Mesothelial cell of epicardium (in vitro differentiated cells): Measurements from ENCODE around the gene RAB35. TPM values are rescaled to one million over a fixed set of nuclear protein-coding genes. Genes with fewer than 3 reads are reported as not detected.
A peak's percentile ranks its signal among the peaks of the same experiment; 100 is the strongest.

Experiments
- DNase-seq, 2 experiments: peaks; one replicate each; pipeline ENCODE4 v3.0.0; 2021; ENCODE audit warnings: low spot score in 2 of 2; ENCODE audit not compliant: unreplicated experiment in 2 of 2
- H3K27ac Mint-ChIP-seq: 2 replicates; pipeline ENCODE4 v1.8.0; 2021; ENCODE audit warnings: mixed read lengths
- H3K27me3 Mint-ChIP-seq: 2 replicates; pipeline ENCODE4 v1.8.0; 2021; ENCODE audit warnings: low read depth, mixed read lengths
- H3K36me3 Mint-ChIP-seq: 2 replicates; pipeline ENCODE4 v1.8.0; 2021; ENCODE audit warnings: mixed read lengths
- H3K4me1 Mint-ChIP-seq: 2 replicates; pipeline ENCODE4 v1.8.0; 2021; ENCODE audit warnings: mixed read lengths
- H3K4me3 Mint-ChIP-seq: 2 replicates; pipeline ENCODE4 v1.8.0; 2021; ENCODE audit warnings: mild to moderate bottlenecking, moderate library complexity, mixed read lengths
- H3K9me3 Mint-ChIP-seq: 2 replicates; pipeline ENCODE4 v1.8.0; 2021; ENCODE audit warnings: mixed read lengths
- total RNA-seq: library from RNA; stranded (reverse); gene quantifications from 3 replicates; pipeline ENCODE4 v1.2.1, GENCODE V29; 2021
- TF ChIP-seq, protein P1 (sequence below): fragments of 200-600 bp; sonication (generic); IDR thresholded peaks from one replicate; pipeline ENCODE4 v1.5.0; 2021; ENCODE audit warnings: antibody characterized with exemption; ENCODE audit not compliant: unreplicated experiment

The RAB35 gene
- total RNA-seq, 1 donor from 2014 or later: 36.5 TPM

DNA sequence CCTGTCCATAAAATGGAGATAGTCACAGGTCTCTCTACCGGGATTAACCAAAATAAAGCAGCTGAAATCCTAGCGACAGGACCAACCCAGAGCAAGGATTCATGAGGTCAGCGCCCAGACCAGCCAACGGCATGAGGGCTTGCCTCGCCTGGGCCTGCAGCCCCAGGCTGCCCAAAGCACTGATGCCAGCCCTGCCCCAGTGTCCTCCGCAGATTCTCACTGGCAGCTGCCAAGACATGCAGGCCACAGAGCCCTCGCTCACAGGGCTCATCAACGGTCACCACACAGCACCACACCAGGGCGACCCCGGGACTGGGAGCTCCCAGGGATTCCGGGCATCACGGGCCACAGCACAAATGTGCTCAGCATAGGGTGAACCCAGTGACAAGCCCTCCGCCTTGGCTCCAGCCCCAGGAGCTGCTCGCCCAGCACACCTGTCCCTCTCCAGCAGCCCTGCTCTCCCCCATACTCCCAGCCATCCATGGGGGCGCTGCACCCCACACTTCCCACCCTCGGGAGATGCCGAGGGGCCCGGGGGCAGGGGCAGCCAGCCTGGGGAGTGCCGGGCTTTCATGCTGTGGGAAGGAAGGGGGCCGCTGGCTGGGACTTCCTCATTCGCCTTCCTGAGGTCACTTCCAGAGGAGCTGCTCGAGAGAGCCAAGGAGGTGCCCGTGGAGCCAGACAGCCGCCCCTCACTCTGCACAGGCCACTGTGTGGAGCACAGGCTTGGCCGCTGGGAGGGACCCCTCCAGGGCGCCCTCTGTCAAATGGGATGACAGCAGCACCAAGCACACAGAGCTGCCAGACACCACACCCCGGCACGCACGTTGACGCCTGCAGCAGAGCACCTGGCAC, 14.1 kb downstream of the RAB35 start:
- H3K4me3 Mint-ChIP-seq: no peak overlapping the region
- no peaks in the 10 kb centered on the region for H3K9me3 Mint-ChIP-seq
- peaks cover 11% of the 10 kb centered on the region for H3K4me1 Mint-ChIP-seq
- TF ChIP-seq, protein P1, sequence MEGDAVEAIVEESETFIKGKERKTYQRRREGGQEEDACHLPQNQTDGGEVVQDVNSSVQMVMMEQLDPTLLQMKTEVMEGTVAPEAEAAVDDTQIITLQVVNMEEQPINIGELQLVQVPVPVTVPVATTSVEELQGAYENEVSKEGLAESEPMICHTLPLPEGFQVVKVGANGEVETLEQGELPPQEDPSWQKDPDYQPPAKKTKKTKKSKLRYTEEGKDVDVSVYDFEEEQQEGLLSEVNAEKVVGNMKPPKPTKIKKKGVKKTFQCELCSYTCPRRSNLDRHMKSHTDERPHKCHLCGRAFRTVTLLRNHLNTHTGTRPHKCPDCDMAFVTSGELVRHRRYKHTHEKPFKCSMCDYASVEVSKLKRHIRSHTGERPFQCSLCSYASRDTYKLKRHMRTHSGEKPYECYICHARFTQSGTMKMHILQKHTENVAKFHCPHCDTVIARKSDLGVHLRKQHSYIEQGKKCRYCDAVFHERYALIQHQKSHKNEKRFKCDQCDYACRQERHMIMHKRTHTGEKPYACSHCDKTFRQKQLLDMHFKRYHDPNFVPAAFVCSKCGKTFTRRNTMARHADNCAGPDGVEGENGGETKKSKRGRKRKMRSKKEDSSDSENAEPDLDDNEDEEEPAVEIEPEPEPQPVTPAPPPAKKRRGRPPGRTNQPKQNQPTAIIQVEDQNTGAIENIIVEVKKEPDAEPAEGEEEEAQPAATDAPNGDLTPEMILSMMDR: no peak
- H3K27ac Mint-ChIP-seq: peak overlapping the region; percentile 43
- no peak for DNase-seq
- peaks cover 22% of the 10 kb centered on the region for H3K36me3 Mint-ChIP-seq
- no peaks in the 10 kb centered on the region for H3K27me3 Mint-ChIP-seq

DNA sequence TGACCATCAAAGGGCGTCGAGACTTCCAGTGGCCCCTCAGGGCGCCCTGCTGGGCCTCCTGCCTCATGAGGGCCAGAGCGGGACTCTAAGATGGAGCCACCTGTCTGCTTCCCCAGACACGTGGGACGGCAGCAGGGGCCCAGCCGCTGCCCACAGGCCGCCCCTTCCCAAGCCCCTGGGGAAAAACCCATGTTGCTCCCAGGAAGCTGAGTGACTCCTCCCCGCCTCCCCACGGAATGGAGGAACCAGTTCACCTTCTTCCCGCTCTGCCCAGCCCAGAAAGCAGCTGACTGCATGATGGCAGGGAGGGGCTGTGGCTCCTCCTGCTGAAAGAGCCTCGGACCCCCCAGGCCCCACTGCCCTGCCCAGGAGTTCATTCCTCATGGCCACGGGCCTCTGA, 14.9 kb downstream of the RAB35 start:
- Mint-ChIP-seq H3K4me1 (peaks cover 11% of the 10 kb centered on the region), H3K27ac (peak overlapping the region; percentile 78), H3K4me3 (no peak overlapping the region), H3K27me3 (no peaks in the 10 kb centered on the region), H3K9me3 (no peaks in the 10 kb centered on the region), H3K36me3 (peaks cover 23% of the 10 kb centered on the region)
- TF ChIP-seq, protein P1: no peak
- no peak for DNase-seq

DNA sequence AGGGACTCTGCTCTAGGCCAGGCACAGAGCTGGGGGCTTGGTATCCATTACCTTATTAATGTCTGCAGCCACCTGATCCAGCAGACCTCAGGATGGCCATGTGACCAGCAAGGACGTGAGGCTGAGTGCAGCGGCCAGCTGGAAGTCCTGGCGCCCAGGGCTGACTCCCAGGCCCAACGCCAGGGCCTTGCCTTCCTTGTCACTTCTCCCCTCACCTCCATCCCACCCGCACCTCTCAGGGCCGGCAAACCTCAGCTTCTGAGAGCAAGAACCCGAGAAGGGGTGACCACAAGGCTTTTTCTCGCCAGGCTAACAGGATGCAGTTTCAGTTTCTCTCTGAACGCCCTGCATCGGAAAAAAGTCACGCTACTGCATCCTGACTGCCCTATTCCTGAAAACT, 15.4 kb downstream of the RAB35 start:
- Mint-ChIP-seq H3K4me1 (peaks cover 11% of the 10 kb centered on the region), H3K27me3 (no peaks in the 10 kb centered on the region), H3K27ac (peak overlapping the region; percentile 78), H3K4me3 (no peak overlapping the region), H3K36me3 (peaks cover 23% of the 10 kb centered on the region), H3K9me3 (no peaks in the 10 kb centered on the region)
- TF ChIP-seq, protein P1: no peak
- no peak for DNase-seq

DNA sequence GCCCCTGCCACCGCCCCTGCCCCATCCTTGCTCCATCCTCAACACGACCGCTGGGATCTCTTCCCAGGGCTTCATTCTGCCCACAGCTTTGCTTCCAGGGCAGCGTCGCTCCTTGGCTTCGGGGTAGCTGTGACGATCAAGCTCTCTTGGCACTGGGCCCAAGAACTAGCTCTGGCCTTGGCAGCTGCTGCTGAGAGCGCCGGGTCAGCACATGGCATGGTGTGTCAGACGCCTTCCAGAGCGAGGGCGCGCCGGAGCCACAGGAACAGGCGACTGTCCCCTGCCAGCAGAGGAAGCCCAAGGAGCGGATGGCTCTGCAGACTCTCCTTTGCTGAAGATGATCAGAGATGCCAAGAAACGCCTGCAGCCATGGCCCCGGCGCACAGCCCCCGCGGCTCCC, 15.9 kb downstream of the RAB35 start:
- Mint-ChIP-seq H3K4me1 (peaks cover 11% of the 10 kb centered on the region), H3K27ac (no peak overlapping the region), H3K27me3 (no peaks in the 10 kb centered on the region), H3K4me3 (no peak overlapping the region), H3K9me3 (no peaks in the 10 kb centered on the region), H3K36me3 (peaks cover 19% of the 10 kb centered on the region)
- no peak for DNase-seq
- TF ChIP-seq, protein P1: no peak

DNA sequence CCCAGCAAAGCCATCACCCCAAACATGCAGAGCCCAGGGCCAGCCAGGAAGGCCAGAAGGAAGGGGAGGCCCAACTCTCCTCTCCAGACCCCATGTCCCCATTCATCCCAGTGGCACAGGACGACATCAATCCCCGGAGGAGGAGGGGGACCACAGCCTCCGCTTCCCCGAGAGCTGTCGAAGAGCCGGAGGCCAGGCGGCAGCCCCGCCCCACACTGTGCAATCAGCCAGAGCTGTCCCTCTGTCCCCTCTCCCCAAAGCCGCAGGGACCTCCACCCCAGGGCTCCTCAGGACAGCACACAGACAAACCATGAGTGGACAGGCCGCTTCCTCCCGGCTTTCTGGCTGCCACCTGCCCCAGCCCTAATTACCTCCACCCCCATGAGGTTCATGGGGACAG, 16.8 kb downstream of the RAB35 start:
- no peak for DNase-seq
- H3K4me3 Mint-ChIP-seq: no peak overlapping the region
- peaks cover 11% of the 10 kb centered on the region for H3K4me1 Mint-ChIP-seq
- TF ChIP-seq, protein P1: no peak
- peaks cover 13% of the 10 kb centered on the region for H3K36me3 Mint-ChIP-seq
- no peaks in the 10 kb centered on the region for H3K27me3 Mint-ChIP-seq
- no peaks in the 10 kb centered on the region for H3K9me3 Mint-ChIP-seq
- no peak overlapping the region for H3K27ac Mint-ChIP-seq
